GM18526 (cell line): ENCODE data around the gene INAFM2.

Source experiments
- POLR2A ChIP-seq: IDR thresholded peaks from 3 replicates; pipeline ENCODE4 v1.6.1; 2011; ENCODE audit not compliant: insufficient read length; ENCODE audit errors: extremely low read depth

INAFM2 gene

DNA sequence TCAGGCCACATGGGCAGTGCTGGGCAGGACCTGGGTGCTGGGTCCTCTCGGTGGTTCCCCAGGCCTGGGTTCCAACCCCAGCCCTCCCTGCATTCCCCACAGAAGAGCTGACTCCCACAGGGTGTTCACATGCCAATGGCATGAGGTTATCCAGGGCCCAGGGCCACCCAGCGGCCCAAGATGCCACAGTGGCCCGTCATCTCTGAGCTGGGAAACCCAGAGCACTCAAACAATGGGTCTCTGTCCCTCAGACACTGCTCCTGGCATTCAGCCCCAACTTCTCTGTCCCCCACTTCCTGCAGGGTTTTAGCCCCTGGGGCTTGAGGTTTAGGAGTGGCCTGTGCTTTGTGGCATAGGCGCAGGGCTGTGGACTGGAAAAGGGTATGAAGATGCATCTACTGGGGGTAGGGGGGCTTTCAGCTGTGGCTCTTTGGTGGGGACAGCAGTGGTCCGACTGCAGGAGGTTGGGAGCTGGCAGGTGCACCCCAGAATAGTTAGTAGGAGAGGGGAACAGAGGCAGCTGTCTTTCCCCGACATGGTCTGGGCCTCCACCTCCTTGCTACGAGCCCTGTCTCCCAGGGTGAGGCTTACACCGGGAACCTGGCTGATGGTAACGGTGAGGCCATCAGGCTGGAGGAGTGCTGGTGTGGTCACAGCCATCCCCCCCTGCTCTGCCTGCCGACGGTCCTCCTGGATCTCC is 15.6 kb downstream of the INAFM2 start:
- TF ChIP-seq POLR2A = no peak

DNA sequence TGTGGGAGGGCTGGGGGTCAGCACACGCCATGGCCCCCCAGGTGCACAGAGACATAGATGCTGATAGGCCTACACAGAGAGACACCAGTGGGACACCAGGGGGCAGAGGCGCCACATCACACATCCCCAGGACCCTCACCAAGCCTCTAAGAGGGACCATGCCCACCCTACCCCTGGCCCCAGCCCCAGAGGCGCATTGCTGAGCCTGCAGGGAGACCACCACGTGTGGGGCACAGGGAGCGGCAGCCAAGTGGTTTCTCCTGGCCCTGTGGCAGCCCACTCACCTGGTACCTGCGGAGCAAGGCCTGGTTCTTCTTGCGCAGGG is 16.1 kb downstream of the INAFM2 start:
- TF ChIP-seq POLR2A = no peak

DNA sequence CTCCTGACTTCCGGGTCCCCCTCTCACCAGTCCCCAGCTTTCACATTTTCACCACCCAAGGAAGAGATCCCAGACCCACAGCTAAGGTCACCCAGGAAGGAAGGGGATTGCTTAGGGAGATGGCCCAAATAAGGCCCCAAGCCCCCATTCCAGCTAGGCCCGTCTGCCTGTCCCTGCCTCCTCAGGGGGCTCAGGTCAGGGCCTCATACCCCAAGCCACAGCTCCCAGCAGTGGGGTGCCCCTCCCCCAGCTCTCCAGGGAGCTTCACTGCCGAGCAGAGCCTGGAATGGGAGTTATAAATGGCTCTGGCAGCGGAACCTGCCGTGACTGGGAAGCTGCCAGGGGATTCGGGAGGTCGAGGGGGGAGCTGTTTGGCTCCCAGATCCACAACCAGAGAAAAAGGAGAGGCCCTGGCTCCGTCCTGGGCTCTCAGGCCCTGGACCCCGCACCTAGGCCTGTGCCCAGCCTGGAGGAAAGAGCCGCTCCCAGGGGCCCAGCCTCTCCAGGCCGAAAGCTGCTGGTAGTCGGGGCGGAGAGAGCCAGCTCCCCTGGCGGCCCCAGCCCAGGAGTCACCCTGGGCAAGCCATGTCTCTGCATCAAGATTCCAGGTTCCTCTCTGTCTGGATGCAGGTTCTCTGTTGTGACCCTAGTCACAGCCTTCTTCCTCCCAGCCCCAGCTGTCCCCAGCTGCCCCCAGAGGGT is 16.7 kb downstream of the INAFM2 start:
- TF ChIP-seq POLR2A = no peak

DNA sequence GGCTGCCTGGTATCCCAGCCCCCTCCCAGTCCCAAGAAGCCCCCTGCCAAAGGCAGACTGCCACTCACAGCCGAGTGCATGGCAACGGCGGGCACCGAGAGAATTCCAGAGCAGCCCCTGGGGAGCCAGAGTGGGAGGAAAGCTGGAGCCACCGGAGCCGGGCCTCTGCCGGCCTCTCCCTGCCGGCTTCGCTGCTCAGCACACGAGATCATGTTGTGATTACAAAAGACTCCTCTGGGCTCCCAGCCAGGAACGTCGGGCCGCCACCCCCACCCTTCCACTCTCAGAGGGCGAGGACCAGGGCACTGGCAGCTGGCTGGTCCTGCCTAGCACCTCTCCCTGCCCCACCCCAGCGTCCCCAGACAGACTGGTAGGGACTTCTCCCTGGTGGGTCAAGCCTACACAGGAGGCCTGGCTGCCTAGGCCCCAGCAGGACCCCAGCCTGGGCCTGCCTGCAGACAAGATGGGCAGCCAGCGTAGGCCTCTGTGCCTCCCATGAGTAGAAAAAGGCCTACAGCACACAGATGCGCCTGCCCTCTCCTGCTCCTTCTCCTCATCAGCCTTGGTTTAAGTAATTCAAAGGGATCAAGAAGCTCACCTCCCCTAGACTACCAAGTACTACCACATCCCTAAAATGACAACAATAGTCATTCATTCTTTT is 17.4 kb downstream of the INAFM2 start, which contains the start of gene CCDC9B:
Gene CCDC9B (minus strand): TSS at position 200 of the 661 bp plus-strand sequence. CDS start 120 bp downstream, at position 80.
- TF ChIP-seq POLR2A = no peak

DNA sequence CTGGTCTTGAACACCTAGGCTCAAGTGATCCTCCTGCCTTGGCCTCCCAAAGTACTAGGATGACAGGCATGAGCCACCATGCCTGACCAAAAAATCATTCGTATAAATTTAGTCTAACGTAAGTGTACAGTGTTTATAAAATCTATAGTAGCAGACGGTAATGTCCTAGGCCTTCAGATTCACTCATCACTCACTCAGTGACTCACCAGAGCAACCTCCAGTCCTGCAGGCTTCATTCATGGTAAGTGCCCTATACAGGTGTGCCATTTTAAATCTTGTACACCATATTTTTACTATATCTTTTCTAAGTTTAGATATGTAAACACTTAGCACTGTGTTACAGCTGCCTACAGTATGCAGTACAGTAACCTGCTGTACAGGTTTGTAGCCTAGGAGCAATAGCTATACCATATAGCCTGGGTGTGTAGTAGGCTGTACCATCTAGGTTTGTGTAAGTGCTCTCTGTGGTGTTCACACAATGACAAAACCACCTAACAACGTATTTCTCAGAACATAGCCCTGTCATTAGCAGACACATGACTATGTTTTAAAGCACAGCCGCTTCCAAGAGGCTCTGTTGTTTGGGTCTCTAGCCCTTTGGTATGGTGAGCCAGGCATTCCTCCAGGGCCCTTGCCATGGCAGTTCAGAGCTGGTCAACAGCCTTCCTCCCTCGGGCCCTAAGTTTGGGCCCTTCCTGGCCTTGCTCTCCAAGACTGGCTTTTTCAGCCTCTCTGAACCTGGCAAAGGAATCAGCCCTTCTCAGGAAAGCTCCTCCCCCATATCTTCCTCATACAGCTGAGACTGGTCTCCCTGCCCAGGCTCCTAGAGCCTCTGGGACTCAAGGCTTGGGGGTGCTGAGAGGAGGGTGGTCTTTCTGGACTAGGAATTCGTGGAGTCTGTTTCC is 19.2 kb downstream of the INAFM2 start:
- TF ChIP-seq POLR2A = no peak

DNA sequence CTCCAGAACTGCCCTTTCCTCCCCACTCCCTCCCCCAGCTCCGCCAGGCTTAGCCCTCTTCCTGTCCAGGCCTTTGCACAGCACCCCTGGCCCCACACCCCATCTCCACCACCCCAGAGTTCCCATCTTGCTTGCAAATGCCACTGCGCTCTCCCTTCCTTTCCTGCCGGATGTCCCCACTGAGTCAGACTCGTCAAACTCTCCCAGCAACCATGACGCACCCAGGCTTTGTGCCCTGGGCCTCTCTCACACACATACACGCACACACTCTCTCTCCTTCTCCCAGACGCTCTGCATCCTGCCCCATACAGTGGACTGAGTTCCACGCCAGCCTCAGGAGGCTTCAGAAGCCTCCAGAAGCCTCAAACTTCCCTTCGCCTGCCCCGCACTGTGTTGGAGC is 20.0 kb downstream of the INAFM2 start:
- TF ChIP-seq POLR2A = no peak

DNA sequence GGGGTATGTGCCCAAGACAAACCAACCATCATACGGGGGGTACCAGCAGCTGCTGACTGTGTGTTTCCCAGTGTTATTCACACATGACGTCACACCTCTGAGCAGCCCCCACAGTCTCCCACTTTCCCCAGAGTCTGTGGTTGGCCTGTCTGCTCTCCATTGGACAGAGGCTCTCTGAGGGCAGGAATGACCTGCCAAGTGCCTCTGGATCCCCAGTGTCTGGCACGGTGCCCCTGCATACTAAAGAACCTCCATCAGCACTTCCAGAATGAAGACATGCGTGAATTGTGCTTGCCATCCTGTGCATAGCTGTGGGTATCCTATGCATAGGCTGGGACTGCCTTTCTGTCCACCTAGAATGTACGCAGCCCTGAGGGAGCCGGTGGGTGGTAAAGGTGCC is 20.7 kb downstream of the INAFM2 start:
- no peak for TF ChIP-seq POLR2A

DNA sequence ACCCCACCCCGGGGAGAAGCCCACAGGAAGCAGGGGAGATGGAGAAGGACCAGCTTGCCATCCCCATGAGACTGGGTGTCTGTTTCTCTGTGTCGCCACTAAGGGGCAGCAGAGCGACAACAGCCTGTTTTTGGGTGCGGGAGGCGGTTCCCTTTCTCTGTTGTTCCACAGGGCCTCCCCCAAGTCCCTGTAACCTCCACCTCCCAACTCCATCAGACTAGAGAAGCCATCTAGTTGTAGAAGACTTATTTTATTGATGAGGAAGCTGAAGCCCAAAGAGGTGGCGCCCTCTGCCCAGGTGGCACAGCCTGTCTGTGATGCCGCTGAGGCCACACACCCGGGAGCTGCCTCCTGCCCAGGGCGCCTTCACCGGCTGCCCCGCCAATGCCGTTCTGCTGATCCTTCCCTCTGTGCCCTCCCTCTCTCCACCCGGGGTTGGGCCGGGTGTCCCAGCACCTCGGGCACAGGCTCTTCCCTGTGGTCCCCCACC is 21.2 kb downstream of the INAFM2 start:
- no peak for TF ChIP-seq POLR2A

DNA sequence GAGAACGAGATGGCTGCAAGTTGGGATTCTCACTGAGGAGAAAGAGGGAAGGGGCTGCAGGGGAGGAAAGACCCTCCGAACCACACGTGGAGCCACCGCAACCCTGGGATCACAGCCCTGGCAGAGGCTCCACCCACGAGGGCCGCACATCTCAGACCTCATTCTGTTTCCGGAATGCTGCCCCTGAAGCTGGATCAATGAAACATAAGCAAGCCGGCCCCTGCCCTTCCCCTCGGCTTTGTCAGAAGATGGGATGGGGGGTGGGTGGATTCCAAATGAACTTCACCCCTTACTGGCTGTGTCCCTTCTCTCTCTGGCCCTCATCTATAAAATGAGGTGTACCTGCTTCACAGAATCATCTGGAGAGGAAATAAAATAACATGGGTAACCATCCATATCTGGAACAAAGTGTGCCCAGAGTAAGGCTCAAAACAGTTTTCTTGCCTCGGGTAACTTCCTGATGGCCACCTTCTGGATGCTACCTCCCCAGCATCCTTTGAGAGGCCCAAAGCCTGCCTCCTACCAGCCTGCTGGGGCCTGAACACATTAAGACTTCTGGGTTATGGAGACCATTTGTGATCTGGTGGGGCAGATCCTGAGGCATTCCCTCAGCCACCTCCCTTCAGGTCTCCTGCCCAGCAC is 21.9 kb downstream of the INAFM2 start:
- TF ChIP-seq POLR2A = no peak

DNA sequence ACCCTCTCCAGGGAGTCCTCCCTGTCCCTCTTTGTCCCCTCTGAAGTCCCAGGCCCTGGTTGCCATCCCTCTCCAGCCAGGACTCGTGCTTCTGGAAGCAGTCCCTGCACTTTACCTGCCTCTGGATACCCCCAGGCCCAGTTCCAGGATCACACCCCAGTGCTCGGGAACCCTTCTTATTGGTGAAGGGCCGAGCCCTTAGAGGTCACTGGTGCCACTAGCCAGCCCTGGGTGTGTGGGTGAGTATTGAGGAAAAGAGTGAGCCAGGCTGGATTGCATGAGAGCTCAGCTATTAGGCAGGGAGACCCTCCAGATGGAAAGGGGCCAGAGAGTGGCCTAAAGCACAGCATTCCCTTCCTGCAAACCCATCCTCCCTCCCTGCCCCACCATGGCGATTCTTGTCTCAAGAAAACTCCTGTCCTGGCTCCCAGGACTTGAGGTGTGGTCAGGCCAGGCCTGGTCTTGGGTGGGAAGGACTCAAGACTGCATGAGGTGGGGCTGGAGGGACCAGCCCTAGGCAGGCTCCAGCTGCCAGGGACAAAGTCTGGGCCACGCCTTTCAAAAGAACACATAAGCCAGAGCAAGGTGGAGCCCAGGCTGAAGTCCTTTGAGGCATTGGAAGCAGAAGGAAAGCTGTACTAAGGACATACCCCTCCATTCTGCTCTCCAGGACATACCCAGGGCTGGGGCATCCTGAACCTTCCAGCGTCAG is 22.5 kb downstream of the INAFM2 start:
- no peak for TF ChIP-seq POLR2A

DNA sequence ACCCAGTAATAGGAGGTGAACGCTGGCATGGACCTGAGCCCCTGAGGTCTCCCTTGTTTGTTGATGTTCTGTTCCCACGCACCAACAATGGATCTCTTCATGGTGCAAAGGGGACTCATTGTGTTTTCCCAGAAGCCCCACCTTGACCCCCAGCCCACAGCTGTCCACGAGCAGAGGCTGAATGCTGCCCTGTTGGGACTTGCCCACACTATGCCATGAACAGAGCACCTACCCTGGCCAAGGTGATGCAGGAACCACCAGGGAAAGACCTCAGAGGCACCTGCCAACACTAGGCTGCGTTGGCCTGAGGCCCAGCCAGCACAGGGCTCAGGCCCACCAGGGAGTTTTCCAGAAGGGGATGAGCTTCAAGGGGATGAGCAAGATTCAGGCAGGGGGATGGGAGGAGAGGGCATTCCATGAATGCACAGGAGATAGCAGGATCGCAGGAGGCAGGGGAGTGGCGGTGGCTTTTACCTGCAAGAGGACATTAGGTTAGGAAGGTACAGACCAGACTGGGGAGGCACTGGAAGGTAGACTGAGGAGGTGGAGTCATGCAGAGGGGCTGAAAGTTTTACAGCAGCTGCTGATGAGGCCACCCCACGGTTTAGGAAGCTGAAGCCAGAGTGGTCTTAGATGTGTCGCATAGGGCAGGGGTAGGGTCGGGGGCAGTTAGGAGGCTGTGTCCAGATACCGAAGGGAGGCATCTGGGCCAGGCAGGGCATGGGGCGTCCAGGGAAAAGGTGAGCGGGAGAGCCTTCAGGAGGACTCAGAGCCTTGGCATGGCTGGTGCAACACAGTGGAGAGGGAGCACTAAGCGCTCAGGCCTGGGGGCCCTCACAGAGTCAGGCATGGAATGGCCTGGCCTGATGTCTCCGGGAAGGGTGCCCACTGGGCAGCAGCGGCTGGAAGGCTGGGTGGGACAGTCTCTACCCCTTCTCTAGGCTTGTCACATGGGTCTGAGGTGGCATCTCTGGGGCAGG is 23.4 kb downstream of the INAFM2 start:
- no peak for TF ChIP-seq POLR2A

DNA sequence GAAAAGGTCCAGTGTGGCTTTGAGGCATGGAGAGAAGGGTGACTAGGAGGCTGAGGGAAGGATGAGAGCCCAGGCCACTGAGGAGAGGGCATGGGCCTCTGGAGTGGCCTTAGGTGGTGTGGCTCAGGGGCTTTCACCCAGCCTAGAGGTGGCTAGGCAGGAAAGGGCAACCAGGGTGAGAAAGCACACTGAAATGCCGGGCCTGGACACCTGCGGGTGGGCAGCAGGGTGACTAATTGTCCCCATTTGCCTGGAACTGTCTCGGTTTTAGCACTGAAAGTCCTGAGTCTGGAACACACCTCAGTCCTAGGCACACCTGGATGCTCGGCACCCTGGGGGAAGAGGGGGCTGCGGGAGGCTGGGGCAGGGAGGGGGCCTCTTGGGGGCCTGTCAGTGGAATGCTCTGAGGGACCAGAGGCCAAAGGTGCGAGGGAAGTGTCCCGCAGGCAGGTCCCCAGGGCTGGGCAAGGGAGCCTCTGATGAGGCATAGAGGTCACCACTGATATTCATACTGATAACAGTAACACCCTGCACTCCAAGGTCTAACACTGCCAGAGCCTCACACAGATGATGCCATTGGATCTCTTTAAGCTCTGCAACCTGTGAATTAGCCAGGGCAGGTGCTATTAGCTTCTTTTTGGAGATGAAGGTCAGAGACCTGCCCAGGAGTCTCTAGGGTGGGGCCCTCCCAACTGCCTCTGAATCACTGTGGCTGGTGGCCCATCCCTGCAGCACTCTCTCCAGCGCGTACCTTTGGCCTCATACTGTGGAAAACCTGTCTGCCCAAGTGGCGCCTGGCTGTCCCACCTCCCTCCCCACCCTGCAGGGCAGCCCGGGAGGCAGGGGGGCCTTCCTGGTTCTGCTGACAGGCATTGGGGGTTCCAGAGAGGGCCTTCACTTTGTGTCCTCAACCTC is 24.3 kb downstream of the INAFM2 start:
- TF ChIP-seq POLR2A = no peak
